Measurements from ENCODE around the gene PHTF1.
"Not testable (repeated sequence)": the region's sequence is repeated elsewhere in the genome, so short reads cannot be mapped to it uniquely, and the experiment has no call there.

Gene PHTF1

DNA sequence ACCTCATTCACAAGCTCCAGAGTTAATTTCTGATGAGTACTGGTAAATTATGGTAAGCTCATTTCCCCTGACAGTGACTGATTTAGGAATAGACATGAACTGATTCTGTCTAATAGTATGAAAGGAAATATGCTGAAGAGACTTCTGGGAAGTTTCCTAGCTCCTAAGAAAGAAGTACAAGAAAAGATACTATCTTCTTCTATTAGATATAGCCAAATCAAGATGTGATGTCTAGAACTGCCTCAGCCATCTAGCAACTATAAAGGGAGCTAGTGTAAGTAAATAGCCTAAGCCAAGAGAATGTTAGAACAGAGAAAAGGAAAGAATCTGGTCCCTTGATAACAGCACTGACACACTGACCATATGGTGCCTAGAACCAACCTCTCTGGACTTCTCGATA is 10.7 kb upstream of the PHTF1 start:
- DNase-seq, result no peak

- no peak for DNase-seq
Measured at GRCh38 chr1:113769601-113769970, 10.3 kb upstream of the PHTF1 start.

- DNase-seq, result no peak
Measured at GRCh38 chr1:113768916-113769600, 9.8 kb upstream of the PHTF1 start.

GRCh38 chr1:113765306-113766230 is 6.3 kb upstream of the PHTF1 start:
- no peak for DNase-seq

DNA sequence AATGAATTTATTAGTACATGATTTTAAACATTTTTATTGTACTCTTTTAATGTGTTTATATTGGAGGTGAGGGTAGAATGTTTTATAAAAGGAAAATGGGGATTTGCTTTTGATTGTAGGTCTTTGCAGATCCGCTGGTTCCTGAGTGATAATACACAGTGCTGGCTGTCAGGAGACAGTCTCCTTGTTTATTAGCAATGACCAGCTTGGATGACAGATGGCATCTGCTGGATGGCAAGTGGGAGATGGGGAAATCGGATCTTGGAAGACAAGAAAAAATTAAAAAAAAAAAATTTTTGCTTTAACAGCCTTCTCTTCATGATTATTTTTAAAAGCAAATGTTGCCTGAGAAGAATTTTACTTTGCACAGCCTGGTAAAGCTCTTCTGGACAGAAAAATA is 4.4 kb upstream of the PHTF1 start:
- DNase-seq, result no peak

DNA sequence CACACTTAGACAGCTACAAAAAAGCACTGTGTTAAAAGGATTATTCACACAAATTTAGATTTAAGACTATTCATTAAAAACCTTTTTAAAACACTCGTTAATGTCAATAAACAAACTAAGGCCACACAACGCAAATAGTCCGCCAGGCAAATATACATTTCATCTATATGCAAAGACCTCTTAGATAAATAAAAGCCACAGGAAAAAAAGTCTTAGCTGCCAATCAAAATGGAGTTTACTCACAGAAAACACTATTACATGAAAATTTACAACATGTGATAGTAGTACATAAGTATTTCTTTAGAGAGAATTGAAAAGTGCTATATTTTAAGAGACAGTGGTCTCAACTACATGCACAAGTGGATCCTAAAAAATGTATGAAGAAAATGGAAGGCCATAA is 2.7 kb upstream of the PHTF1 start:
- no peak for DNase-seq

DNA sequence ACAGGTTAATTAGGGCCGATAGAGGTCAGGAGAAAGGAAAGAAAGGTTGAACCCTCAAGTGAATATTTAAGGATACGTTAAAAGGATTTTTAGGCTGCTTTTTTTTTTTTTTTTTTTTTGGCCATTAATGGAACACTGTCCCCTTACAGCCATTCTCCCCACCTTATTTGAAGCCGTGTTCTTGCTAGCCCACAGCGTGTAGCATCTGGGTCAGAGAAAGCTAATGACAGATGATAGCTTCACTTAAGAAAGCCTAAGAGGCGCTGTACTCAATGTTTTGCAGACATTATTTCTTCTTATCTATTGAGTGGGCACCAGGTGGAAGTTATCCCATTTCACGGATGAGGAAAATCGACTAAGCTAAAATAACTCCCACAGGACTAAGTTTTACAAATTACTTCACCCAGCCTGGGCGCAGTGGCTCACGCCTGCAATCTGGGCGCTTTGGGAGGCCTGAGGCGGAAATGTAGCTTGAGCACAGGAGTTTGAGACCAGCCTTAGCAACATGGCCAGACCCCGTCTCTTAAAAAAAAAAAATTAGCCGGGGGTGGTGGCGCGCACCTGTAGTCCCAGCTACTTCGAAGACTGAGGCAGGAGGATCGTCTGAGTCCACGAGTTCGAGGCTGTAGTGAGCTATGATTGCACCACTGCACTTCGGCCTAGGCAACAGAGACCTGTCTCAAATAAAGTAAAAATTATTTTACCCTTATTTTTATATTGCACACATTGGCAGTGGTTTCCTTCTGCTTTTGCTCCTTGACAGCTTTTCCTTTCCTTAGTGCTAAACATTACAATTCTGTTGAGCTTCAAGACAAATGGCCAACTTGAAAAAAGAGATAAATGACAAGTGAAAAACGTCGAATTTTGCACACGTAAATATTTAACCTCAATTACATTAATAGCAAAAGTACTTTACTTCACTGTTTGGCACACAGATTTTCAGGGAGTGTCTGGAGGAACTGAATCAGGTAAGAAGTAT is 1.1 kb upstream of the PHTF1 start:
- DNase-seq, result no peak

GRCh38 chr1:113758631-113759332 is 504 bp downstream of the PHTF1 start:
- DNase-seq, result peak; percentile 47

- DNase-seq, result no peak
Measured at GRCh38 chr1:113756461-113756860, 2.8 kb downstream of the PHTF1 start.

- DNase-seq, result not testable (repeated sequence)
Measured at GRCh38 chr1:113753333-113753732, 6.0 kb downstream of the PHTF1 start.

GRCh38 chr1:113751516-113751915 is 7.8 kb downstream of the PHTF1 start:
- DNase-seq, result no peak

GRCh38 chr1:113751114-113751513 is 8.2 kb downstream of the PHTF1 start:
- no peak for DNase-seq

DNA sequence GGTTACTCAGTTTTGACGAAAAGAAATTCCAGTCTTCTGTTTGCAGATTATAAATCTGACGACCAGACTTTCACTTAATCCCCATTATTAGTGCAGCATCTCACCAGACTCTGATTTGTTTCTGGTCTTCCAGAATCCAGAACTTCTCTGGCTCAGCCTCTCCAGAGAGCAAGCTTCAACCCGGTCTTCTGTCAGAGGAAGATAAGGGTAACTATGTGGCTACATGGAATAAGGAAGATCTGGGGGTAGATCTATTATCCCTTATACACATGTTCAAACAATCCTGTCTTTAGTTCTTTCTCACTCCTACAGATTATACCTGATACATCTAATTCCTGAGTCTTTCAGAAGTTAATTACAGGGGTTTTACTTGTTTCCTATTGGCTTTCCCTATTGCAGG is 9.9 kb downstream of the PHTF1 start:
- DNase-seq, result no peak

- DNase-seq, result no peak
Measured at GRCh38 chr1:113747376-113747775, 11.9 kb downstream of the PHTF1 start.

GRCh38 chr1:113745425-113745824 is 13.9 kb downstream of the PHTF1 start:
- DNase-seq, result no peak

- DNase-seq, result no peak
Measured at GRCh38 chr1:113744114-113744513, 15.2 kb downstream of the PHTF1 start.

GRCh38 chr1:113742515-113742914 is 16.8 kb downstream of the PHTF1 start:
- DNase-seq, result no peak

GRCh38 chr1:113734357-113735055 is 24.8 kb downstream of the PHTF1 start:
- no peak for DNase-seq

DNA sequence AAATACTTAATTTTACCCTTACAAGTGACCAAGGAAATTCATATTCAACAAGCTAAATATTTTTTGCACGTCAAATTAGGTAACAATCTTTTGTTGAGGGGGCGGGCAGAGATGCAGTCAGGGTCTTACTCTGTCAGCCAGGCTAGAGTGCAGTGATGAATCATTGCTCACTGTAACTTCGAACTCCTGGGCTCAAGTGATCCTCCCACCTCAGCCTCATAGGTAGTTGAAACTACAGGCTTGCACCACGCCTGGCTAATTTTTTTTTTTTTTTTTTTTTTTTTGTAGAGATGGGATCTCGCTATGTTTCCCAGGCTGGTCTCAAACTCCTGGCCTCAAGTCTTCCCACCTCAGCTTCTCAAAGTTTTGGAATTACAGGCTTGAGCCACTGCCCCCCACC is 26.5 kb downstream of the PHTF1 start:
- no peak for DNase-seq

DNA sequence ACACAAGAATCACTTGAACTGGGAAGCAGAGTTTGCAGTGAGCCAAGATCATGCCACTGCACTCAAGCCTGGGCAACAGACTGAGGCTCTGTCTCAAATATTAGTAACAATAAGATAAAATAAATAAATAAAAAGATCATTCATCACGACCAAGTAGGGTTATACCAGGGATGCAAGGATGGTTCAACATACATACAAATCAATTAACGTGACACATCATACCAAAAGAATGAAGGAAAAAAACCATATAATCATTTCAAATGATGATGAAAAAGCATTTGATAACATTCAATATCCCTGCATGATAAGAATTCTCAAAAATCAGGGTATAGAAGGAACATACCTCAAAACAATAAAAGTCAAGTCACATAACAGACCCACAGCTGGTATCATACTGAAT is 38.3 kb downstream of the PHTF1 start:
- no peak for DNase-seq

- DNase-seq, result not testable (repeated sequence)
Measured at GRCh38 chr1:113718621-113719020, 40.7 kb downstream of the PHTF1 start.

DNA sequence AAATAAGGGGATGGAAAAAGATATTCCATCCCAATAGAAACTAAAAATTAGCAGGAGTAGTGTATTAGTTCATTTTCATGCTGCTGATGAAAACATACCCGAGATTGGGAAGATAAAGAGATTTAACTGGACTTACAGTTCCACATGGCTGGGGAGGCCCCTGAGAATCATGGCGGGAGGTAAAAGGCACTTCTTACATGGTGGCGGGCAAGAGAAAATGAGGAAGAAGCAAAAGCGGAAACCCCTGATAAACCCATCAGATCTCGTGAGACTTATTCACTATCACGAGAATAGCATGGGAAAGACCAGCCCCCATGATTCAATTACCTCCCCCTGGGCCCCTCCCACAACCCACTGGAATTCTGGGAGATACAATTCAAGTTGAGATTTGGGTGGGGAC is 41.8 kb downstream of the PHTF1 start:
- not testable (repeated sequence) for DNase-seq
